SU-DHL-6 (cell line): ENCODE measurements around the gene OAF.

Source experiments
- H2AFZ ChIP-seq: fragments of 200-600 bp; sonication (generic); 2 replicates; pipeline ENCODE4 v1.6.1; 2014; ENCODE audit warnings: low read depth, mild to moderate bottlenecking, moderate library complexity, mixed read lengths, antibody characterized with exemption, low read length; ENCODE audit not compliant: severe bottlenecking
- H3F3A ChIP-seq: fragments of 200-600 bp; shearing (Covaris generic); 2 replicates; pipeline ENCODE4 v1.6.0; 2016; ENCODE audit warnings: antibody characterized with exemption, mild to moderate bottlenecking; ENCODE audit not compliant: insufficient read depth
- H3K27ac ChIP-seq: fragments of 200-600 bp; sonication (generic); 2 replicates; pipeline ENCODE4 v1.5.1; 2016; ENCODE audit warnings: low read depth, mild to moderate bottlenecking, low read length, moderate library complexity, mixed read lengths
- H3K27me3 ChIP-seq: fragments of 200-600 bp; sonication (generic), shearing (Covaris generic); 2 replicates; pipeline ENCODE4 v1.6.0; 2014; ENCODE audit warnings: mild to moderate bottlenecking, low read length
- H3K36me3 ChIP-seq: fragments of 200-600 bp; sonication (generic); 2 replicates; pipeline ENCODE4 v1.6.1; 2014; ENCODE audit warnings: mild to moderate bottlenecking, low read length, mixed read lengths
- H3K4me2 ChIP-seq: fragments of 300-600, 200-600 bp; shearing (Covaris generic), sonication (generic); 2 replicates; pipeline ENCODE4 v1.6.0; 2014; ENCODE audit warnings: low read length, low read depth, mild to moderate bottlenecking; ENCODE audit not compliant: poor library complexity, severe bottlenecking
- H3K4me3 ChIP-seq: fragments of 200-600 bp; sonication (generic); 2 replicates; pipeline ENCODE4 v1.5.1; 2014; ENCODE audit warnings: antibody characterized with exemption, low read length, mild to moderate bottlenecking, mixed read lengths; ENCODE audit not compliant: insufficient read depth, poor library complexity, severe bottlenecking
- H3K79me2 ChIP-seq: fragments of 200-600 bp; sonication (generic); 2 replicates; pipeline ENCODE4 v1.6.1; 2014; ENCODE audit warnings: mild to moderate bottlenecking, low read length, moderate library complexity; ENCODE audit not compliant: insufficient read depth
- H3K9ac ChIP-seq: fragments of 200-600 bp; sonication (generic); 2 replicates; pipeline ENCODE4 v1.7.0; 2014; ENCODE audit warnings: mild to moderate bottlenecking, low read length
- H3K9me2 ChIP-seq: fragments of 200-600 bp; sonication (generic); replicated peaks from 2 replicates; pipeline ENCODE4 v1.6.1; 2014; ENCODE audit warnings: low read length; ENCODE audit not compliant: insufficient read depth
- H3K9me3 ChIP-seq: fragments of 200-600 bp; sonication (generic); 2 replicates; pipeline ENCODE4 v1.6.1; 2014; ENCODE audit warnings: low read length, mixed read lengths; ENCODE audit not compliant: insufficient read depth
- H4K20me1 ChIP-seq: fragments of 200-600 bp; sonication (generic); 2 replicates; pipeline ENCODE4 v1.6.1; 2014; ENCODE audit warnings: low read depth, mild to moderate bottlenecking, antibody characterized with exemption, low read length, moderate library complexity, mixed read lengths
- CTCF ChIP-seq: fragments of 200-600 bp; sonication (generic); IDR thresholded peaks from one replicate; pipeline ENCODE4 v1.5.1; 2017; ENCODE audit warnings: antibody characterized with exemption, mild to moderate bottlenecking, low read length, moderate library complexity; ENCODE audit not compliant: insufficient read depth, poor library complexity, severe bottlenecking
- EZH2phosphoT487 ChIP-seq: fragments of 200-600 bp; sonication (generic), shearing (Covaris generic); conservative IDR thresholded peaks from 2 replicates; pipeline ENCODE4 v1.6.1; 2018; ENCODE audit warnings: mild to moderate bottlenecking, antibody characterized with exemption, low read length, moderate library complexity, mixed read lengths

The OAF gene

GRCh38 chr11:120168960-120169681 lies 41.7 kb upstream of the OAF start:
- H3K27me3 ChIP-seq: no peaks in the 10 kb centered on the region
- H3F3A ChIP-seq: no peaks in the 10 kb centered on the region
- no peaks in the 10 kb centered on the region for H3K36me3 ChIP-seq
- TF ChIP-seq CTCF (no peak), EZH2phosphoT487 (no peak)
- H3K27ac ChIP-seq: no peak overlapping the region
- H3K9ac ChIP-seq: no peak overlapping the region
- no peak overlapping the region for H2AFZ ChIP-seq
- no peak overlapping the region for H3K4me2 ChIP-seq
- H4K20me1 ChIP-seq: no peaks in the 10 kb centered on the region
- H3K9me3 ChIP-seq: no peaks in the 10 kb centered on the region
- no peaks in the 10 kb centered on the region for H3K9me2 ChIP-seq
- H3K79me2 ChIP-seq: no peaks in the 10 kb centered on the region
- H3K4me3 ChIP-seq: no peak overlapping the region

- Histone ChIP-seq H3K27me3 (no peaks in the 10 kb centered on the region), H3K36me3 (no peaks in the 10 kb centered on the region), H3K4me3 (no peak overlapping the region), H3K27ac (no peak overlapping the region), H3K9ac (no peak overlapping the region), H3K4me2 (no peak overlapping the region), H3K9me2 (no peaks in the 10 kb centered on the region), H3F3A (no peaks in the 10 kb centered on the region), H4K20me1 (no peaks in the 10 kb centered on the region), H3K9me3 (no peaks in the 10 kb centered on the region), H3K79me2 (no peaks in the 10 kb centered on the region), H2AFZ (no peak overlapping the region)
- TF ChIP-seq CTCF: no peak
Measured at GRCh38 chr11:120169981-120170698, 40.7 kb upstream of the OAF start.

GRCh38 chr11:120170741-120171261 lies 40.0 kb upstream of the OAF start:
- Histone ChIP-seq H3K4me3 (no peak overlapping the region), H3K9ac (no peak overlapping the region), H3K79me2 (no peaks in the 10 kb centered on the region), H4K20me1 (no peaks in the 10 kb centered on the region), H3K9me2 (no peaks in the 10 kb centered on the region), H3K27ac (no peak overlapping the region), H3K9me3 (no peaks in the 10 kb centered on the region), H3F3A (no peaks in the 10 kb centered on the region), H3K4me2 (no peak overlapping the region), H2AFZ (no peak overlapping the region), H3K36me3 (no peaks in the 10 kb centered on the region), H3K27me3 (no peaks in the 10 kb centered on the region)
- TF ChIP-seq CTCF (no peak), EZH2phosphoT487 (no peak)
